SK-N-SH (cell line): ENCODE data around the gene CNRIP1. TPM values are rescaled to one million over a fixed set of nuclear protein-coding genes. Genes with fewer than 3 reads are reported as not detected.

ENCODE experiments used
- CTCF ChIA-PET: fragments of 300-600, 350-600 bp; formaldehyde crosslinking; extraction: SDS; loops from one replicate; lab custom pipeline; 2021; lab: Yijun Ruan, JAX
- POLR2A ChIA-PET: fragments of 350-600 bp; sonication (Branson Sonifier 250); formaldehyde crosslinking; extraction: SDS; loops from one replicate; lab custom pipeline; 2020; ENCODE audit warnings: antibody characterized with exemption, inconsistent platforms; lab: Yijun Ruan, JAX
- DNase-seq: peaks from one replicate; pipeline ENCODE4 v3.0.0; 2012
- H2AFZ ChIP-seq: fragments of 200-600 bp; sonication (generic); 2 replicates; pipeline ENCODE4 v1.8.1; 2016; ENCODE audit warnings: antibody characterized with exemption, mild to moderate bottlenecking, low read depth
- H3F3A ChIP-seq: fragments of 200-600 bp; sonication (generic); replicated peaks from 2 replicates; pipeline ENCODE3; 2016; ENCODE audit warnings: antibody characterized with exemption, mild to moderate bottlenecking; ENCODE audit not compliant: insufficient read depth
- H3K27ac ChIP-seq, 2 experiments: fragments of 200-500 bp in 1 of 2; fragments of 200-600 bp in 1 of 2; sonication (Bioruptor generic) in 1 of 2; sonication (generic), shearing (Covaris generic) in 1 of 2; 2 replicates each; pipeline versions ENCODE4 v1.5.1 to v1.6.1; 2014 to 2016; ENCODE audit warnings: low read depth in 2 of 2, inconsistent platforms in 1 of 2, low read length in 1 of 2, mild to moderate bottlenecking in 1 of 2, mixed read lengths in 1 of 2
- H3K27me3 ChIP-seq: fragments of 200-600 bp; sonication (generic), shearing (Covaris generic); 2 replicates; pipeline ENCODE4 v1.6.1; 2016; ENCODE audit warnings: mixed run types; ENCODE audit not compliant: insufficient read depth
- H3K36me3 ChIP-seq, 2 experiments: fragments of 200-500 bp in 1 of 2; fragments of 200-600 bp in 1 of 2; sonication (Bioruptor generic) in 1 of 2; sonication (generic) in 1 of 2; replicated peaks in 1 of 2; 2 replicates each; pipeline versions ENCODE3 to v1.5.1; 2014 to 2016; ENCODE audit warnings: low read length in 1 of 2, mild to moderate bottlenecking in 1 of 2; ENCODE audit not compliant: insufficient read depth in 2 of 2, control insufficient read depth in 1 of 2
- H3K4me1 ChIP-seq, 2 experiments: fragments of 200-500 bp in 1 of 2; fragments of 200-600 bp in 1 of 2; sonication (Bioruptor generic) in 1 of 2; sonication (generic), shearing (Covaris generic) in 1 of 2; 2 replicates each; pipeline versions ENCODE4 v1.5.1 to v1.6.1; 2014 to 2016; ENCODE audit warnings: low read depth in 1 of 2, low read length in 1 of 2, mixed run types in 1 of 2; ENCODE audit not compliant: insufficient read depth in 2 of 2, control insufficient read depth in 1 of 2
- H3K4me2 ChIP-seq: fragments of 200-600 bp; sonication (generic), shearing (Covaris generic); 2 replicates; pipeline ENCODE4 v1.6.1; 2017; ENCODE audit warnings: mixed run types
- H3K4me3 ChIP-seq, 2 experiments: fragments of 200-500 bp in 1 of 2; fragments of 200-600 bp in 1 of 2; sonication (Bioruptor generic) in 1 of 2; sonication (generic), shearing (Covaris generic) in 1 of 2; 2 replicates each; pipeline versions ENCODE4 v1.5.1 to v1.8.1; 2014 to 2016; ENCODE audit warnings: low read depth in 2 of 2, inconsistent platforms in 1 of 2, low read length in 1 of 2, mild to moderate bottlenecking in 1 of 2, mixed read lengths in 1 of 2, moderate library complexity in 1 of 2
- H3K79me2 ChIP-seq: fragments of 200-600 bp; sonication (generic); 2 replicates; pipeline ENCODE4 v1.8.1; 2017; ENCODE audit warnings: mild to moderate bottlenecking; ENCODE audit not compliant: insufficient read depth
- H3K9ac ChIP-seq: fragments of 200-600 bp; sonication (generic); 2 replicates; pipeline ENCODE4 v1.6.1; 2017; ENCODE audit warnings: mixed run types
- H3K9me2 ChIP-seq: fragments of 200-600 bp; sonication (generic); 2 replicates; pipeline ENCODE4 v1.6.1; 2017; ENCODE audit warnings: mixed run types
- H3K9me3 ChIP-seq: fragments of 200-600 bp; sonication (generic); 2 replicates; pipeline ENCODE4 v1.6.1; 2017; ENCODE audit warnings: mixed run types, mild to moderate bottlenecking, moderate library complexity
- H4K20me1 ChIP-seq: fragments of 200-600 bp; sonication (generic); 2 replicates; pipeline ENCODE4 v1.6.1; 2017; ENCODE audit warnings: mild to moderate bottlenecking, mixed run types; ENCODE audit not compliant: insufficient read depth
- CTCF ChIP-seq: fragments of 200-600 bp; sonication (generic); IDR thresholded peaks from 2 replicates; pipeline ENCODE4 v1.6.1; 2017; ENCODE audit warnings: antibody characterized with exemption, mild to moderate bottlenecking, moderate library complexity
- RAD21 ChIP-seq: IDR thresholded peaks from 2 replicates; pipeline ENCODE4 v1.6.1; 2012; ENCODE audit warnings: mild to moderate bottlenecking, low read length
- ZBTB33 ChIP-seq: IDR thresholded peaks from 2 replicates; pipeline ENCODE4 v1.4.0; 2012; ENCODE audit warnings: low read depth, borderline replicate concordance
- WGBS: methylation state at CpG from one replicate; pipeline ENCODE4 v1.1.6; 2017; ENCODE audit warnings: low lambda C conversion rate; 5-methylcytosine and 5-hydroxymethylcytosine counted together
- polyA plus RNA-seq, 3 experiments: library from polyadenylated mRNA; depleted of rRNA; stranded (reverse); fragments of >200 nt; gene quantifications; 2 replicates each; pipeline ENCODE4 v1.2.3, GENCODE V29; 2012
- TF ChIP-seq, protein P1 (sequence below): IDR thresholded peaks from 2 replicates; pipeline ENCODE4 v1.4.0; 2012; ENCODE audit warnings: low read depth, borderline replicate concordance

Gene CNRIP1
- polyA plus RNA-seq, 1 of the 3 experiments (the other 2 are of a cell fraction): 55.5 TPM

- H3K36me3 ChIP-seq: peaks cover 6 to 18% of the 10 kb centered on the region in 2 experiments
- no peaks in the 10 kb centered on the region for H3K27me3 ChIP-seq
- TF ChIP-seq, protein P1, sequence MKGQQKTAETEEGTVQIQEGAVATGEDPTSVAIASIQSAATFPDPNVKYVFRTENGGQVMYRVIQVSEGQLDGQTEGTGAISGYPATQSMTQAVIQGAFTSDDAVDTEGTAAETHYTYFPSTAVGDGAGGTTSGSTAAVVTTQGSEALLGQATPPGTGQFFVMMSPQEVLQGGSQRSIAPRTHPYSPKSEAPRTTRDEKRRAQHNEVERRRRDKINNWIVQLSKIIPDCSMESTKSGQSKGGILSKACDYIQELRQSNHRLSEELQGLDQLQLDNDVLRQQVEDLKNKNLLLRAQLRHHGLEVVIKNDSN: no peak
- peak; percentile 44 for TF ChIP-seq CTCF
- TF ChIP-seq ZBTB33: no peak
- peak; percentile 47; the same call in 1 of the 2 replicates for TF ChIP-seq RAD21
- ChIA-PET CTCF (interaction anchor here (0.6 to 3.3 kb wide), 11 partner anchors 9 to 122 kb away, joined by 3 to 17 read pairs (median 5); no protein-coding TSS in a partner anchor), POLR2A (no interaction called here)
- DNase-seq: no peak
- H3K27ac ChIP-seq: peak overlapping the region; percentile 1 to 7; a peak in 2 of 4 replicates
- H3K9ac ChIP-seq: no peak overlapping the region
- no peaks in the 10 kb centered on the region for H3K9me2 ChIP-seq
- peaks cover 100% of the 10 kb centered on the region for H3K79me2 ChIP-seq
- H3F3A ChIP-seq: peaks cover 15% of the 10 kb centered on the region
- H4K20me1 ChIP-seq: peaks cover 100% of the 10 kb centered on the region
- no peak overlapping the region for H3K4me3 ChIP-seq
- 92% methylated on average over 2 of the region's 2 CpGs for WGBS
- no peaks in the 10 kb centered on the region for H3K9me3 ChIP-seq
- no peak overlapping the region for H3K4me2 ChIP-seq
- H3K4me1 ChIP-seq: peaks cover 10 to 43% of the 10 kb centered on the region in 2 experiments
- no peak overlapping the region for H2AFZ ChIP-seq
Observed at GRCh38 chr2:68244456-68244855, 75.3 kb downstream of the CNRIP1 start.

Other genes starting within 250 kb of the CNRIP1 start
- 16.8 and 20.6 TPM in 2 replicates for gene PNO1, start 162.1 kb downstream of the CNRIP1 start, polyA plus RNA-seq (2012; rRNA removed)
- gene PPP3R1, start 67.4 kb downstream of the CNRIP1 start, polyA plus RNA-seq (2012; rRNA removed): 12.0 and 13.8 TPM in 2 replicates
- gene PLEK, start 45.3 kb upstream of the CNRIP1 start, polyA plus RNA-seq (2012; rRNA removed): 0.02 TPM in 2 replicates
- 0.30 and 0.45 TPM in 2 replicates for gene FBXO48, start 147.3 kb upstream of the CNRIP1 start, polyA plus RNA-seq (2012; rRNA removed)
- gene APLF, start 147.6 kb upstream of the CNRIP1 start, polyA plus RNA-seq (2012; rRNA removed): 1.1 and 1.3 TPM in 2 replicates